ENCODE measurements around the gene PARVA. TPM values are rescaled to one million over a fixed set of nuclear protein-coding genes. Genes with fewer than 3 reads are reported as not detected.

PARVA gene
- total RNA-seq, 2 experiments from 2014 or later, result 0.04 TPM; not detected in 1

GRCh38 chr11:12556155-12556554, 178.8 kb downstream of the PARVA start:
- Mint-ChIP-seq H3K27ac (no peak overlapping the region), H3K36me3 (no peaks in the 10 kb centered on the region), H3K9me3 (peaks cover 3% of the 10 kb centered on the region), H3K27me3 (peaks cover 22% of the 10 kb centered on the region), H3K4me3 (no peak overlapping the region), H3K4me1 (no peaks in the 10 kb centered on the region)
- no peak for DNase-seq

DNA sequence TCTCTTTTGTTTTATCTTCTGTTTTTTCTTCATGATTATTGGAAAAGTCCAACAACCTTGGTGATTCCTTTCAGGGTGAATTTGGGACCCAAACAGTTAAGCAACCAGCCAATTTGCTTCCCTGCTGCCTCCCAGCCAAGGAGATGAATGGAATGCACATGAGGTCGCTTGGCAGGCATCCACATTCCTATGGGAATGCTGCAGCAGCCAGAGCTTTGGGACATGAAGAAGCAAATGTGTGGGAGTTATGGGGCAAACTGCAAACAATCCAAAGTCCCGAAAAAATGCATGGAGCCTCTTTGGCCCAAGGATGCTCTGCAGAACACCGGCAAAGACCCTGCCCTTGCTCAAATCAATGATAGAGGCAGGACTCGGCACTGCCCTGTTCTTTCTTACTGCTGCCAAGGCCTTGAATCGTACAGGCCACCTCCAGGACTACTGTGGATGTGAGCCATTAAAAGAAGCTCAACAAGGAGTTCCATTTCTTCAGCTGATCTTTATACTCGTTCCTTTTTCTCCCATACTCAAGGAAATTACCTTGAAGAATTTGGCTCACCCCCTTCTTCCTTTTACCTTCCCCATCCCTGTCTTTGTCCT, 179.5 kb downstream of the PARVA start:
- DNase-seq, result no peak
- Mint-ChIP-seq H3K4me1 (no peaks in the 10 kb centered on the region), H3K9me3 (peaks cover 3% of the 10 kb centered on the region), H3K27ac (no peak overlapping the region), H3K4me3 (no peak overlapping the region), H3K36me3 (no peaks in the 10 kb centered on the region), H3K27me3 (peaks cover 22% of the 10 kb centered on the region)

- H3K27me3 Mint-ChIP-seq, result peaks cover 27% of the 10 kb centered on the region
- no peaks in the 10 kb centered on the region for H3K4me1 Mint-ChIP-seq
- no peaks in the 10 kb centered on the region for H3K36me3 Mint-ChIP-seq
- no peak overlapping the region for H3K4me3 Mint-ChIP-seq
- H3K9me3 Mint-ChIP-seq, result peaks cover under 1% of the 10 kb centered on the region
- H3K27ac Mint-ChIP-seq, result no peak overlapping the region
- DNase-seq, result no peak
Measured at GRCh38 chr11:12559011-12559410, 181.6 kb downstream of the PARVA start.

DNA sequence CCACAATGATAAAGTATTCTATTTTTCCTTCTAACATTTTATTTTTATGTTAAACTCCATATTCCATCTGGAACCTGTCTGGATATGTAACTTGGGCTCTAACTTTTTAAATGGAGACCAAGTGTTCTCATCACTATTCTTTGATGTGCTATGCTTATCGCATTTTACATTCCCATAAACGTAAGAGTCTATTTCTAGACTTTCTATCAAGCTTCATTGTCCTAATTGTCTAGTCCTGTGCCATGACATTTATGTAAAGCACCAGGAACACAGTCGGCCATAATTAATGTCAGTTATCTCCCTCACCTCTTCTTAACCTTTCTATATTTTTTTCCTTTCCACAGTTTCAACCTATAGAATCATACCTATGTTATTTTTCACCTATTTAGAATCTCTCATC, 183.0 kb downstream of the PARVA start:
- peaks cover 21% of the 10 kb centered on the region for H3K27me3 Mint-ChIP-seq
- H3K9me3 Mint-ChIP-seq, result no peaks in the 10 kb centered on the region
- no peak overlapping the region for H3K4me3 Mint-ChIP-seq
- no peaks in the 10 kb centered on the region for H3K36me3 Mint-ChIP-seq
- no peak for DNase-seq
- no peak overlapping the region for H3K27ac Mint-ChIP-seq
- no peaks in the 10 kb centered on the region for H3K4me1 Mint-ChIP-seq

DNA sequence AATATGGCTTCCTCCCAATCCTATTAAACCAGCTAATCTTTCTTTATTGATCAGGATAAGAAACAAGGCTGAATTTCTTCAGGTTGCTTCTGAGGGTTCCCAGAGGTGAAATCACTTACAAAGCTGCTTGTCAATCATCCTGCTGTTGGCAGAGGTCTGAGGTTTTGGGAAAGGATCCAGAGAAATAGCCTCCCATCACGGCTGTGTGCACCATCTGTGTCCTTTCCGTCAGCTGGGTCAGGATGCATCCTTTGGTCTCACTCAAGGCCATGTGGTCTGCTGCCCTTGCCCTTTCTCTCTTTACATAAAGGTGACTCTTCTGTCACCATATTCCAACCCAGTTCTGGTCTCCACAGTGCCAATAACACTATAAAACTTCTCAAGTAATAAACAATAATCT, 183.5 kb downstream of the PARVA start:
- H3K4me1 Mint-ChIP-seq, result no peaks in the 10 kb centered on the region
- no peaks in the 10 kb centered on the region for H3K9me3 Mint-ChIP-seq
- H3K4me3 Mint-ChIP-seq, result no peak overlapping the region
- no peaks in the 10 kb centered on the region for H3K36me3 Mint-ChIP-seq
- H3K27ac Mint-ChIP-seq, result no peak overlapping the region
- H3K27me3 Mint-ChIP-seq, result peaks cover 21% of the 10 kb centered on the region
- DNase-seq, result no peak

DNA sequence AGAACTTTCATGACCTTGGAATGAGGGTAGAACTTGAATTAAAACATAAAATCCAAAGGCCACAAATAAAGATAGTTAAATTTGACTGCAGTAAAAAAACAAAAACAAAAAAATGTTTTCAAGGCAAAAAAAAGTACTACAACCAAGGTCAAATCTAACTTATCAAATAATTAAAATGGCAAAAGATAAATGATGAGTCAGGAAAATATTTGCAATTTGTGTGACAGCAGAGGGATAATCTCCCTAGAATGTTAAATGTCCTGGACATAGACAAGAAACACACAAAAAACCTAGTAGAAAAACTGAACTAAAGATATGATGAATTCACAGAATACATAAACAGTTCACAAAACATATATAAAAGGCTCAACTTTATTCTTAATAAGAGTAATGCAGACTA, 186.6 kb downstream of the PARVA start:
- H3K27me3 Mint-ChIP-seq, result peaks cover 23% of the 10 kb centered on the region
- no peak overlapping the region for H3K27ac Mint-ChIP-seq
- no peaks in the 10 kb centered on the region for H3K9me3 Mint-ChIP-seq
- no peaks in the 10 kb centered on the region for H3K36me3 Mint-ChIP-seq
- H3K4me1 Mint-ChIP-seq, result no peaks in the 10 kb centered on the region
- H3K4me3 Mint-ChIP-seq, result no peak overlapping the region
- no peak for DNase-seq

DNA sequence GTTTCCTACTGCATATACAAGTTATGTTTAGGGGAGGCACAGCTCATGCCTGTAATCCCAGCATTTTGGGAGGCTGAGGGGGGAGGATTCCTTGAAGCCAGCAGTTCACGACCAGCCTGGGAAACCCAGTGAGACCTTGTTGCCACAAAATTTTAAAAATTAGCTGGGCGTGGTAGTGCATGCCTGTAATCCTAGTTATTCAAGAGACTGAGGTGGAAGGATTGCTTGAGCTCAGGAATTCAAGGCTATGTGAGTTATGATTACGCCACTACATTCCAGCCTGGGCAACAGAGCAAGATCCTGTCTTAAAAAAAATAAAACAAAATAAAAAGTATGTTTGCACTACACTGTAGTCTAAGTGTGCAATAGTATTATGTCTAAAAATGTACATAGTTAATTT, 188.0 kb downstream of the PARVA start:
- no peak for DNase-seq
- Mint-ChIP-seq H3K27ac (no peak overlapping the region), H3K27me3 (peaks cover 26% of the 10 kb centered on the region), H3K9me3 (no peaks in the 10 kb centered on the region), H3K4me3 (no peak overlapping the region), H3K36me3 (no peaks in the 10 kb centered on the region), H3K4me1 (no peaks in the 10 kb centered on the region)

DNA sequence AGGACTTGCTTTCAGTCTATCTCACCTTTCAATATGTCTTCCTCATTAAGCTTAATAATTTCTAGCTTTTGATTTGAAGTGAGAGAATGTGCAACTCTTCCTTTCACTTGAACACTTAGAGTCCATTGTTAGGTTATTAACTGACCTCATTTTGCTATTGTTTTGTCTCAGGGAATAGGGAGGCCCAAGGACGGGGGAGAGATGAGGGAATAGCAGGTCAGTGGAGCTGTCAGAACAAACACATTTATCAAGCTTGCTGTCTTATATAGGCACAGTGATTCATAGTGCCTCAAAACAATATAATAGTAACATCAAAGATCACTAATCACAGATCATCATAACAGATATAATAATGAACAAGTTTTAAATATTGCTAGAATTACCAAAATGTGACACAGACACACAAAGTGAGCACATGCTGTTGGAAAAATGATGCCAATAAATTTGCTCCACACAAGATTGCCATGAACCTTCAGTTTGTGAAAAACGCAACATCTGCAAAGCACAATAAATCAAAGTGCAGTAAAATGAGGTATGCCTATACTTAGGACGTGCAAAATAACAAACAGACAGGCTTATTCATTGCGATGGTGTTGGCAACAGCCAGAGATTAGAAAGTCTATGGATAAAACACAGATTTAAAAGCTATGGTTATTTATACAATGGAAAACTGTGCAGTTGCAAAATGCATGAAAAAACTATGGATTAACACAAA, 190.5 kb downstream of the PARVA start:
- H3K27me3 Mint-ChIP-seq, result peaks cover 34% of the 10 kb centered on the region
- no peak for DNase-seq
- H3K27ac Mint-ChIP-seq, result no peak overlapping the region
- peaks cover 2% of the 10 kb centered on the region for H3K9me3 Mint-ChIP-seq
- no peaks in the 10 kb centered on the region for H3K4me1 Mint-ChIP-seq
- H3K36me3 Mint-ChIP-seq, result no peaks in the 10 kb centered on the region
- H3K4me3 Mint-ChIP-seq, result no peak overlapping the region

- Mint-ChIP-seq H3K27ac (no peak overlapping the region), H3K4me1 (no peaks in the 10 kb centered on the region), H3K9me3 (peaks cover 2% of the 10 kb centered on the region), H3K27me3 (peaks cover 41% of the 10 kb centered on the region), H3K4me3 (no peak overlapping the region), H3K36me3 (no peaks in the 10 kb centered on the region)
- DNase-seq, result no peak
Measured at GRCh38 chr11:12569499-12570425, 192.4 kb downstream of the PARVA start.

DNA sequence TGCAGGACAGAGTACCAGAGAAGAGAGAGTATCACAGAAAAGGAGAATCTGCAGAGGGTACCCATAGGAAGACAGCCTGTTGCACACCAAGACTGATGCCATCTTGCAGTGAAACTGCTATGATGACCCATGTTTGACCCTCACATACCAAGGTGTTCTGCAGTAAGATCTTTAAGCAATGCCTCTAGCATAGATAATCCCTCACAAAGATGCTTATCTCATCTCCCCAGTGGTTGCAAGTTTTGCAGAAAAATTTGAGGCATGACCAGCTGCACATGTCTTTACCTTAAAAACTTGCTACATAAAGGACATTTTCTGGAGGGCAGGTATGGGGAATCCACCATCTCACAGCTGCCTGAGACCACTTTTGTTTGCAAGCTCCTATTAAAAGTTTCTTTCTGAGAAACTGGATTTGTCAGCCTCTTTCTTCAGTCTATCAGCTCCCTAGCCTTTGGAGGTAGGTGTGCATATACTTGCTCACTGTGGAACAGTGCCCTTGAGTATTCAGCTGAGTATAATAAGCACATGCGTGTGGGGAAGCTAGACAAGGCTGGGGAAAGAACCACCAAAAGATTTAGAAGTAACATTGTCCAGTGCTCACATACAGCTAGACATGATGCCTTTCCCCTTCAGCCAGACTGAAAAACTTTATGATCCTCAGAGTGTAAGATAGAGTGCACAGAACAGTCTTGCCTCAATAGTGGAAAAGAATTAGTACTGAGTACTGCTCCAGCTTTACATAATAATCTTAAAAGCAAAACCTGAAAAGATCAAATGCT, 196.5 kb downstream of the PARVA start:
- H3K4me3 Mint-ChIP-seq, result no peak overlapping the region
- peaks cover 37% of the 10 kb centered on the region for H3K27me3 Mint-ChIP-seq
- no peak overlapping the region for H3K27ac Mint-ChIP-seq
- peaks cover 2% of the 10 kb centered on the region for H3K9me3 Mint-ChIP-seq
- H3K4me1 Mint-ChIP-seq, result no peaks in the 10 kb centered on the region
- H3K36me3 Mint-ChIP-seq, result no peaks in the 10 kb centered on the region
- DNase-seq, result no peak

GRCh38 chr11:12577725-12578644, 200.6 kb downstream of the PARVA start:
- Mint-ChIP-seq H3K9me3 (no peaks in the 10 kb centered on the region), H3K27me3 (peaks cover 30% of the 10 kb centered on the region), H3K4me1 (no peaks in the 10 kb centered on the region), H3K4me3 (no peak overlapping the region), H3K27ac (no peak overlapping the region), H3K36me3 (no peaks in the 10 kb centered on the region)
- DNase-seq, result no peak

GRCh38 chr11:12581416-12581815, 204.0 kb downstream of the PARVA start:
- no peaks in the 10 kb centered on the region for H3K4me1 Mint-ChIP-seq
- H3K9me3 Mint-ChIP-seq, result no peaks in the 10 kb centered on the region
- peaks cover 24% of the 10 kb centered on the region for H3K27me3 Mint-ChIP-seq
- no peak overlapping the region for H3K4me3 Mint-ChIP-seq
- no peak overlapping the region for H3K27ac Mint-ChIP-seq
- no peak for DNase-seq
- no peaks in the 10 kb centered on the region for H3K36me3 Mint-ChIP-seq

DNA sequence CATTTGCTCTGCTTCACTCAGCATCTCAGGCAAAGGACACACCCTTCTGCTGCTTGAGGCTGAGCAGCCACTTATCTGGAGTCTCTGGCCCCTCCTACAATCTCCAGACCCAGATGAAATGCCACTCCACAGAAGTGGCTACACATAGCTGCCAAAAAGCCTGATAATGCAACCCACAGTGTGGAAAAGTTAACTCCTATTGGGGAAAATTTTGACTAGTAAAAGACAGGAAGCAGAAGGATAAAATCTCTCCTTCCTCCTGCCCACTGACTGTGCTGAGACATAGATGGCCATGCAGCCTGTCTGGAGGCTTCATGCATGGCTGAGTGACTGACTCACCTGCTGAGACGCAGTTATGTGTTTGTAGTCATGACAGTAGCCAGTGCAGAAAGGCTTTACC, 204.6 kb downstream of the PARVA start:
- Mint-ChIP-seq H3K4me1 (no peaks in the 10 kb centered on the region), H3K27me3 (peaks cover 24% of the 10 kb centered on the region), H3K27ac (no peak overlapping the region), H3K36me3 (no peaks in the 10 kb centered on the region), H3K9me3 (no peaks in the 10 kb centered on the region), H3K4me3 (no peak overlapping the region)
- no peak for DNase-seq

Data from activated naive CD8-positive, alpha-beta T cell treated with anti-CD3 and anti-CD28 coated beads for 36 hours (primary cell).